CD4-positive, CD25-positive, alpha-beta regulatory T cell (primary cell): ENCODE data around the gene ACTL7B. TPM values are rescaled to one million over a fixed set of nuclear protein-coding genes. Genes with fewer than 3 reads are reported as not detected.

Experiments used
- ATAC-seq, 2 donors: fragments of 150-1000 bp; cut with Tn5 transposase; one replicate each; pipeline ENCODE4 v1.10.0; 2021; ENCODE audit warnings: low read depth in 2 of 2, moderate number of reproducible peaks in 2 of 2, moderate library complexity in 1 of 2
- DNase-seq, 3 donors: peaks; one replicate each; pipeline versions ENCODE4 v3.0.0 to v3.0.0-alpha.2; 2012 to 2022; ENCODE audit warnings: mixed read lengths in 1 of 3
- H3K27ac ChIP-seq: one replicate; pipeline ENCODE4 v1.7.0; 2013; ENCODE audit warnings: mild to moderate bottlenecking, low read length; ENCODE audit not compliant: insufficient read depth, poor library complexity, severe bottlenecking
- H3K27me3 ChIP-seq: one replicate; pipeline ENCODE4 v1.7.0; 2013; ENCODE audit warnings: low read length; ENCODE audit not compliant: control insufficient read depth, insufficient read depth
- H3K36me3 ChIP-seq: one replicate; pipeline ENCODE4 v1.7.0; 2013; ENCODE audit warnings: mild to moderate bottlenecking, low read length, moderate library complexity; ENCODE audit not compliant: control insufficient read depth, insufficient read depth
- H3K4me1 ChIP-seq: 2 replicates; pipeline ENCODE4 v1.7.0; 2013; ENCODE audit warnings: mild to moderate bottlenecking, low read length; ENCODE audit not compliant: insufficient read depth, control insufficient read depth, poor library complexity, severe bottlenecking
- H3K4me3 ChIP-seq: one replicate; pipeline ENCODE4 v1.7.0; 2013; ENCODE audit warnings: low read depth, mild to moderate bottlenecking, low read length, moderate library complexity
- H3K9me3 ChIP-seq, 2 experiments: 1 replicate in 1 of 2; 2 replicates in 1 of 2; pipeline ENCODE4 v1.7.0; 2013; ENCODE audit warnings: low read length in 2 of 2, mild to moderate bottlenecking in 1 of 2, moderate library complexity in 1 of 2; ENCODE audit not compliant: control insufficient read depth in 2 of 2
- H3K27ac Mint-ChIP-seq, 3 donors: one replicate each; pipeline ENCODE4 v1.8.0; 2020 to 2022; ENCODE audit warnings: mild to moderate bottlenecking in 3 of 3, mixed read lengths in 3 of 3, moderate library complexity in 2 of 3
- H3K27me3 Mint-ChIP-seq: one replicate; pipeline ENCODE4 v1.8.0; 2022; ENCODE audit warnings: mild to moderate bottlenecking, mixed read lengths
- H3K36me3 Mint-ChIP-seq: one replicate; pipeline ENCODE4 v1.8.0; 2020; ENCODE audit warnings: mixed read lengths
- H3K4me1 Mint-ChIP-seq, 4 donors: one replicate each; pipeline ENCODE4 v1.8.0; 2020 to 2022; ENCODE audit warnings: mixed read lengths in 4 of 4, mild to moderate bottlenecking in 1 of 4
- H3K4me3 Mint-ChIP-seq, 4 donors: one replicate each; pipeline ENCODE4 v1.8.0; 2020 to 2022; ENCODE audit warnings: mild to moderate bottlenecking in 4 of 4, mixed read lengths in 4 of 4, moderate library complexity in 3 of 4
- H3K9me3 Mint-ChIP-seq, 7 donors: one replicate each; pipeline ENCODE4 v1.8.0; 2020 to 2022; ENCODE audit warnings: mixed read lengths in 7 of 7, mild to moderate bottlenecking in 3 of 7, moderate library complexity in 2 of 7
- polyA plus RNA-seq, 4 donors: library from polyadenylated mRNA; unstranded; fragments of 300-500 nt; fragmentation: Illumina TruSeq; gene quantifications; one replicate each; pipeline ENCODE4 v1.2.3, GENCODE V29; 2021
- total RNA-seq: library from RNA; stranded (reverse); gene quantifications from one replicate; pipeline ENCODE4 v1.2.3, GENCODE V29; 2022

ACTL7B gene
- total and polyA plus RNA-seq, 5 donors from 2014 or later: 0.27 TPM; not detected in 4

DNA sequence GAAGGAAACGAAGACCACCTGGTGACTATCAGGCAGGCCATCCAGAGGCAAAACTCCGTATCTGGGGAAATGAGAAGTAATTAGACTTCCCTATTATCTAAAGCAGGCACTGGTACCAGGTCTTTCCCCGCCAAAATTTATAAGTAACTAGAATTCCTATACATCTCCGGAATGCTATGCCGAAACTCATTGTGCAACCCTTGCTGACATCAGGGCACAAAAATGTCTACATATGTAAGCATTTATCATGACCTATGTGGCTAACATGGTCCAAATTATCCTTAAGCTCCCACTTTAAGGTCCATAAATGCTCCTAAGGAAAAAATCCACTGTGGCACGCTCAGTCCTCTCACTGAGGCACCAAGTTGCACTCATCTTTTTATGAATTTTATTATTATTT is 17.8 kb downstream of the ACTL7B start:
- Mint-ChIP-seq H3K36me3 (no peaks in the 10 kb centered on the region), H3K27me3 (peaks cover 6% of the 10 kb centered on the region), H3K4me1 (peaks cover 0 to 6% (median under 1%) of the 10 kb centered on the region in 4 donors), H3K27ac (no peak overlapping the region), H3K9me3 (peaks cover 0 to 2% (median 0%) of the 10 kb centered on the region in 7 donors), H3K4me3 (no peak overlapping the region)
- no peaks in the 10 kb centered on the region for H3K27me3 ChIP-seq
- DNase-seq: no peak
- no peak for ATAC-seq
- no peak overlapping the region for H3K4me3 ChIP-seq
- H3K27ac ChIP-seq: no peak overlapping the region
- H3K4me1 ChIP-seq: no peaks in the 10 kb centered on the region
- no peaks in the 10 kb centered on the region for H3K36me3 ChIP-seq
- no peaks in the 10 kb centered on the region for H3K9me3 ChIP-seq

DNA sequence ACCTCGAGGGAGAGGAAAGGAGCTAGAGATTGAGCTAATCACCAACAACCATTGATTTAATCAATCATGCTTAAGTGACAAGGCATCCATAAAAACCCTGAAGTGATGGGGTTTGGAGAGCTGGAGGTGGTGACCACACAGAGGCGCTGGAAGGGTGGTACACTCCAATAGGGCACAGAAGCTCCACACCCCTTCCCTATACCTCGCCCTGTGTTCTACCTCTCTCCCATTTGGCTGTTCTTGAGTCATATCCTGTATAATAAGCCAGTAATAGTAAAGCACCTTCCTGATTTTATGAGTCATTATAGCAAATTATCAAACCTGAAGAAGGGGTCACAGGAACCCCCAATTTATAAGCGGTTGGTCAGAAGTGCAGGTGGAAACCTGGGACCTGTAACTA is 18.3 kb downstream of the ACTL7B start:
- H3K36me3 ChIP-seq: no peaks in the 10 kb centered on the region
- Mint-ChIP-seq H3K27me3 (peaks cover 6% of the 10 kb centered on the region), H3K4me3 (no peak overlapping the region), H3K36me3 (no peaks in the 10 kb centered on the region), H3K9me3 (peaks cover 0 to 4% (median 0%) of the 10 kb centered on the region in 7 donors), H3K4me1 (peaks cover 0 to 2% (median 0%) of the 10 kb centered on the region in 4 donors), H3K27ac (no peak overlapping the region)
- no peaks in the 10 kb centered on the region for H3K4me1 ChIP-seq
- H3K4me3 ChIP-seq: no peak overlapping the region
- no peaks in the 10 kb centered on the region for H3K27me3 ChIP-seq
- DNase-seq (no peak), ATAC-seq (no peak)
- H3K27ac ChIP-seq: no peak overlapping the region
- H3K9me3 ChIP-seq: no peaks in the 10 kb centered on the region

DNA sequence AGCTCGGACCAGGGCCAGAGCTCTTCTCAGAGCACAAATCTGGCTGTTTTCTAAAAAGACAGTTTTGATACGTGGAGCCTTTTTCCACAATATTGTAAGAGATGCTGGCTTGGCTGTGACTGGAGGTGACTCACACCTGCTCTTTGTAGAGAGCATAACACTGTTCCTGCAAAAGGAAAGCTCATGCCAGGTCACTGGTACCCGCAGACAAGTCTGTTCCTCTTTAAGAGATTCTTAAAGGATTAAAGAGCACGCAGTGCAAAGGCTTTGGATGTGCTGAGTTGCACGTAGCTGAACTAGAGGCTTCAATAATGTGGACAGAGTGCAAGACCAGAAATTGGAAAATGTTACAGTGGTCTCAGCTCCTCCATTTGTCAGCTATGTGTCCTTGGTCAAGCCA is 19.0 kb downstream of the ACTL7B start:
- DNase-seq: no peak
- Mint-ChIP-seq H3K4me3 (no peak overlapping the region), H3K27ac (no peak overlapping the region), H3K9me3 (peaks cover 0 to 4% (median 0%) of the 10 kb centered on the region in 7 donors), H3K4me1 (no peaks in the 10 kb centered on the region), H3K36me3 (no peaks in the 10 kb centered on the region), H3K27me3 (peaks cover 6% of the 10 kb centered on the region)
- H3K4me1 ChIP-seq: no peaks in the 10 kb centered on the region
- H3K36me3 ChIP-seq: no peaks in the 10 kb centered on the region
- no peak overlapping the region for H3K4me3 ChIP-seq
- no peak for ATAC-seq
- H3K27me3 ChIP-seq: no peaks in the 10 kb centered on the region
- no peaks in the 10 kb centered on the region for H3K9me3 ChIP-seq
- no peak overlapping the region for H3K27ac ChIP-seq

DNA sequence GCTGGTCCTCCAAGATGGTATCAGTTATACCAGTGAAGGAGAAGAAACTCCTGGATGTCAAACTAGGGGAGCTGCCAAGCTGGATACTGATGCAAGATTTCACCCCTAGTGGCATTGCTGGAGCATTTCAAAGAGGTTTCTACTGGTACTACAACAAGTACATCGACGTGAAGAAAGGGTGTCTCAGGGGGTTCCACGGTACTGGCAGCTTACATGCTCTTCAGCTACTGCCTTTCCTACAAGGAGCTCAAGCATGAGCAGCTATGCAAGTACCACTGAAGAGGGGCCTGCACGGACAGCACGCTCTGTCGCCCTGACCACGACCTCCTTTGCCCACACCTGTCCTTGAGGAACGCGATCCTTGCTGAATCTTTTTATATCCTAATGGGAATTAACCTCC is 19.5 kb downstream of the ACTL7B start:
- Mint-ChIP-seq H3K36me3 (no peaks in the 10 kb centered on the region), H3K27ac (no peak overlapping the region), H3K27me3 (peaks cover 6% of the 10 kb centered on the region), H3K9me3 (peaks cover 0 to 4% (median 0%) of the 10 kb centered on the region in 7 donors), H3K4me3 (no peak overlapping the region), H3K4me1 (no peaks in the 10 kb centered on the region)
- Histone ChIP-seq H3K4me3 (no peak overlapping the region), H3K27me3 (no peaks in the 10 kb centered on the region), H3K27ac (no peak overlapping the region), H3K9me3 (no peaks in the 10 kb centered on the region), H3K36me3 (no peaks in the 10 kb centered on the region), H3K4me1 (no peaks in the 10 kb centered on the region)
- DNase-seq (no peak), ATAC-seq (no peak)

DNA sequence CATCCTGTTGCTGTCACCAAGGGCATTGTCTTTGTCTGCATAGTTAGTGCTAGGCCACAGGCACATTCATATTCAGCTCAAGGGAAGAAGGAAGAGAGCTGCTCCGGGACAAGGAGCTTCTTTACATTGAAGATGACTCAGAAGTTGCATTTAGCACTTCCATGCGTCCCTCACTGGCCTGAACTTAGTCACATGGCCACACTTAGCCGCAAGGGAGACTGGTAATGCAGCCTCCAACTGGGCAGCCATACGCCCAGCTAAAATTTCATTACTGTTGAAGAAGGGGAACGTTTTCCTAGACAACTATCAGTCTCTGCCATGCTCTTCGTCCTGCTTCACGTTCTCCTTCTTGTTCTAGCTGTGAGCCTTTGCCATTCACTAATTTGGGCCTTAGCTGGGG is 20.0 kb downstream of the ACTL7B start:
- no peak for DNase-seq
- H3K9me3 ChIP-seq: no peaks in the 10 kb centered on the region
- H3K4me1 ChIP-seq: no peaks in the 10 kb centered on the region
- peaks cover under 1% of the 10 kb centered on the region for H3K27me3 ChIP-seq
- Mint-ChIP-seq H3K27me3 (peaks cover 4% of the 10 kb centered on the region), H3K27ac (no peak overlapping the region), H3K36me3 (no peaks in the 10 kb centered on the region), H3K9me3 (peaks cover 0 to 3% (median 0%) of the 10 kb centered on the region in 7 donors), H3K4me3 (no peak overlapping the region), H3K4me1 (no peaks in the 10 kb centered on the region)
- H3K27ac ChIP-seq: no peak overlapping the region
- no peaks in the 10 kb centered on the region for H3K36me3 ChIP-seq
- no peak overlapping the region for H3K4me3 ChIP-seq
- ATAC-seq: no peak

DNA sequence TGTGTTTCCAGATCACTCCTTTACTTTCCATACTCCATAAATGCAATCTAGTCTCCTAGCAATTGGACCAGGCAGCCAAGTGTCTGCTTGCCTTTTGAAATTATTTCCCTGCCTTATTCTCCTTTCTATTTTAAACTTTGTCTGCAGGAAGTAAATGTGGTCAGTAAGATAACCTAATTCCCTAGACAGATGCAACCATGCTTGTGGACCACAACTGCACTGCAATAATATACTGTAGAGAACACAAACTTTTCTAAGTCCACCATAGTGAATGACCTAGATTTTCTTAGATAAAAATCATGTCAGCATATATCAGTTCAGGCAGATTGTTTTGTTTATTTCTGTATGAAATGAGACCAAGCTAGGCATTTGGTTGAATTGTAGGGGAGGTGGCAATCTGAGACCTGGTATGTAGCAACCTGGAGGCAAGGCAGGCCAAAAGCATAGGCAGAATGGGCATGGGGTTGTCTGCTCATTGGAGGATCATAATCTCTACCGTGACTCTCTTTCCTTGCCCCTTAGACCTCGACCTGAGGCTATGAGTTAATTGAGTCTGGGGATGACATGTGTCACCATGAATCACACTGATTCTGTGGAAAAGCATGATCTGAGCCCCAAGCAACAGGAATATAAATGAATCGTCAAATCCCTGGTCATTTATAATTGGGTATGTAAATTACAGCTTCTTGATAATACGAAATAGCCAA is 20.7 kb downstream of the ACTL7B start:
- Histone ChIP-seq H3K27me3 (peaks cover 3% of the 10 kb centered on the region), H3K4me1 (no peaks in the 10 kb centered on the region), H3K4me3 (no peak overlapping the region), H3K9me3 (no peaks in the 10 kb centered on the region), H3K27ac (no peak overlapping the region), H3K36me3 (no peaks in the 10 kb centered on the region)
- Mint-ChIP-seq H3K27ac (no peak overlapping the region), H3K27me3 (peaks cover 7% of the 10 kb centered on the region), H3K4me3 (no peak overlapping the region), H3K36me3 (no peaks in the 10 kb centered on the region), H3K9me3 (peaks cover 0 to 3% (median 0%) of the 10 kb centered on the region in 7 donors), H3K4me1 (no peaks in the 10 kb centered on the region)
- ATAC-seq (no peak), DNase-seq (no peak)

DNA sequence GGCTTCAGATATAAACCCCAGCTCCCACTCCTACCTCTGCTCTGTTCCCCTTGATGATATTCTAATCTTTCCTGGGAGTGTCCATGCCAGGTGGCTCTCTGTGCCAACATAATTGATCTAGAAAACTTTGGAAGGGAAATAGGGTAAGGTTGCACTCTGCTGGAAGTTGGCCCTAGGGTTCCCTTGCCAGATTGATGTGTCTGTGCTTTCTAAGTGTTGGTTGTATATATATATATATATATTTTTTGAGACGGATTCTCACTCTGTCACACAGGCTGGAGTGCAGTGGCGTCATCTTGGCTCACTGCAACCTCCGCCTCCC is 23.6 kb downstream of the ACTL7B start:
- Mint-ChIP-seq H3K27me3 (peaks cover 16% of the 10 kb centered on the region), H3K36me3 (no peaks in the 10 kb centered on the region), H3K4me3 (no peak overlapping the region), H3K9me3 (peaks cover 0 to 3% (median 0%) of the 10 kb centered on the region in 7 donors), H3K27ac (no peak overlapping the region), H3K4me1 (no peaks in the 10 kb centered on the region)
- Histone ChIP-seq H3K9me3 (no peaks in the 10 kb centered on the region), H3K36me3 (no peaks in the 10 kb centered on the region), H3K4me1 (no peaks in the 10 kb centered on the region), H3K27ac (no peak overlapping the region), H3K27me3 (peaks cover 3% of the 10 kb centered on the region), H3K4me3 (no peak overlapping the region)
- ATAC-seq (no peak), DNase-seq (no peak)

DNA sequence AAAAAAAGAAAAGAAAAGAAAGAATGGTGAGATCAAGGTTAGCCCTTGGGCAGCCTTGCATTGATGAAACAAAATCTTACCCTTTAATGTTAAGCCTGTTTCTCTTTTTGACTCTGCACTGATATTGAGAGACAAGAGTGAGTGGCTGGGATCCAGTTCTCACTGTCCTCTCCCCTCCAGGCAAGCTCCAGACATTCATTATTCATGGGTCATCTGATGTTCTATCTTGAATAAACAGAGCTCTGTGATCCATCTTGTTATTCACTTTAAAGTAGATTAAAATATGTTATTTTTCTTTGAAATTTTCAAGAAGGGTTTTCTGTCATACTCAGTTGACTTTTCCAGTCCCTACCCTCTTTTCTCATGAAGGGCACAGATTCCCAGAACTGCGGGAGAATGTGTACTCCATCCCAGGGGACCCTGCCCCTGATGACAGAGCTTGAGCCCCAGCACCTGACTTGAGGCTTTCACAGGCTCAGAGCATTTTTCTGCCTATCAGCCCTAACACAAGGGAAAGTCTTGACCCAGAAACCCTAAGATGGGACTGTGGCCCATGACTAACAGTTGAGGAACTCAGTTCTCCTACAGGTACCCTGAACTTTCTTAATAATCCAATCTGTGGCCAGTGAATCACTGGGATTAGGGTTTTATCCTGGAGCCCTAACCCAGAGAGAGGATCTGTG is 24.1 kb downstream of the ACTL7B start:
- H3K27me3 ChIP-seq: peaks cover 3% of the 10 kb centered on the region
- ATAC-seq (no peak), DNase-seq (no peak)
- no peaks in the 10 kb centered on the region for H3K9me3 ChIP-seq
- Mint-ChIP-seq H3K4me1 (no peaks in the 10 kb centered on the region), H3K27me3 (peaks cover 17% of the 10 kb centered on the region), H3K36me3 (no peaks in the 10 kb centered on the region), H3K9me3 (peaks cover 0 to 3% (median 0%) of the 10 kb centered on the region in 7 donors), H3K27ac (no peak overlapping the region), H3K4me3 (no peak overlapping the region)
- no peaks in the 10 kb centered on the region for H3K4me1 ChIP-seq
- no peaks in the 10 kb centered on the region for H3K36me3 ChIP-seq
- H3K4me3 ChIP-seq: no peak overlapping the region
- H3K27ac ChIP-seq: no peak overlapping the region
